Heart left ventricle (tissue), 16 donors: ENCODE measurements around the gene NR1H3. TPM values are rescaled to one million over a fixed set of nuclear protein-coding genes. Genes with fewer than 3 reads are reported as not detected.

Source experiments
- ATAC-seq, 4 donors: fragments of 200-7000 bp; cut with Tn5 transposase; one replicate each; pipeline ENCODE4 v1.9.1; 2020 to 2022; ENCODE audit warnings: moderate library complexity in 4 of 4, mild to moderate bottlenecking in 3 of 4, moderate number of reproducible peaks in 1 of 4
- DNase-seq, 5 donors: peaks; one replicate each; pipeline ENCODE4 v3.0.0-alpha.2; 2020
- H3K27ac ChIP-seq, 12 donors: fragments of 200-600 bp; sonication (generic) in 4 of 12; one replicate each; pipeline versions ENCODE4 v1.5.0 to v1.8.0; 2016 to 2022; ENCODE audit warnings: mild to moderate bottlenecking in 2 of 12
- H3K27me3 ChIP-seq, 9 donors: fragments of 200-600 bp; sonication (generic) in 2 of 9; one replicate each; pipeline versions ENCODE4 v1.5.1 to v1.8.0; 2016 to 2022; ENCODE audit warnings: mild to moderate bottlenecking in 3 of 9
- H3K36me3 ChIP-seq, 9 donors: fragments of 200-600 bp; sonication (generic) in 2 of 9; one replicate each; pipeline versions ENCODE4 v1.5.0 to v1.8.0; 2018 to 2022; ENCODE audit warnings: mild to moderate bottlenecking in 2 of 9
- H3K4me1 ChIP-seq, 12 donors: fragments of 200-600 bp; sonication (generic) in 4 of 12; one replicate each; pipeline versions ENCODE4 v1.5.0 to v1.8.0; 2016 to 2022; ENCODE audit warnings: mild to moderate bottlenecking in 3 of 12
- H3K4me3 ChIP-seq, 12 donors: fragments of 200-600 bp; sonication (generic) in 4 of 12; one replicate each; pipeline versions ENCODE4 v1.5.0 to v1.8.0; 2017 to 2022; ENCODE audit warnings: mild to moderate bottlenecking in 9 of 12, moderate library complexity in 4 of 12
- H3K9me3 ChIP-seq, 12 donors: fragments of 200-600 bp; sonication (generic) in 4 of 12; one replicate each; pipeline versions ENCODE4 v1.5.0 to v1.8.0; 2016 to 2022; ENCODE audit warnings: mild to moderate bottlenecking in 1 of 12
- CTCF ChIP-seq, 12 donors: fragments of 200-600 bp; sonication (generic) in 4 of 12; IDR thresholded peaks; one replicate each; pipeline versions ENCODE4 v1.5.0 to v1.8.0; 2018 to 2022; ENCODE audit warnings: antibody characterized with exemption in 12 of 12, mild to moderate bottlenecking in 5 of 12
- POLR2A ChIP-seq, 2 donors: fragments of 450-650 bp; IDR thresholded peaks; one replicate each; pipeline ENCODE4 v1.6.1; 2017; ENCODE audit warnings: antibody characterized with exemption in 2 of 2, mild to moderate bottlenecking in 2 of 2, moderate library complexity in 2 of 2
- WGBS, 4 donors: extraction: QIAGEN DNeasy Blood & Tissue Kit in 2 of 4; methylation state at CpG; one replicate each; pipeline versions ENCODE4 v1.1.5 to v1.1.7; 2013 to 2018; 5-methylcytosine and 5-hydroxymethylcytosine counted together
- intact Hi-C, 10 donors: fragments of 100-400 bp; cut with DNase I; formaldehyde crosslinking; loops; one replicate each; pipeline versions ENCODE4 v1.11.1 to v1.14.2; 2022
- polyA plus RNA-seq, 2 donors: library from polyadenylated mRNA; stranded (reverse); fragments of 200-250 nt; gene quantifications; one replicate each; pipeline ENCODE4 v1.2.3, GENCODE V29; 2013
- total RNA-seq, 9 donors: library from RNA; depleted of rRNA in 2 of 9; stranded (reverse); fragments of >200 nt in 2 of 9; fragmentation: NEBNext Ultra II Directional in 3 of 9; extraction: Animal tissue kit (Norgen Biotek cat#: 25700) in 3 of 9; gene quantifications; one replicate each; pipeline versions ENCODE4 v1.1.0 to v1.2.4, GENCODE V29; 2016 to 2023
- donor health status: ischemic (EF 13 %, LVEDD 7.1; RV severe dilation, severe dysfunction).
- donor health status: healthy with polysubstance abuse.
- donor health status: DM: no; HTN: yes; CAD: no.
- donor health status: DM: no; HTN: no; CAD: no.
- donor health status: ischemic (EF 25% LVEDD 6.9; RV normal size, moderate dysfunction).
- donor health status: ischemic (EF 25% LVEDD 5.7; RV mildly dilated, moderate dysfunction).
- donor health status: healthy.
- donor health status: DM: yes; HTN: yes; CAD: no.
- donor health status: ischemic (EF 35%, LVEDD 5.7; RV mildly dilated, moderate dysfunction).
- donor health status: nonischemic (EF 11% LVEDD 7.7; RV severe dilation, severe dysfunction).
- donor health status: DM: yes; HTN: yes; CAD: no.
- donor health status: PGD.
- donor health status: ischemic (EF 29% LVEDD 5.4; RV normal size, mild dysfunction).
- donor health status: nonischemic (EF 23%, LVEDD 6.1; RV moderate dilation, normal function).

The NR1H3 gene
- total and polyA plus RNA-seq, 11 donors: 3.9 to 38.5 (median 11.9) TPM

GRCh38 chr11:47264119-47264518, 6.3 kb downstream of the NR1H3 start:
- peaks cover 0 to 46% (median 18%) of the 10 kb centered on the region in 12 donors for H3K4me1 ChIP-seq
- no peaks in the 10 kb centered on the region for H3K9me3 ChIP-seq
- TF ChIP-seq POLR2A (IDR thresholded peaks at IDR 0.05) (no peak), CTCF (IDR thresholded peaks at IDR 0.05) (no peak)
- H3K36me3 ChIP-seq: peaks cover 0 to 20% (median 8%) of the 10 kb centered on the region in 9 donors
- no peak overlapping the region for H3K27ac ChIP-seq
- no peak for DNase-seq
- 86 to 93% (median 91%) methylated on average over 6 of the region's 6 CpGs for WGBS, 4 donors
- no peak for ATAC-seq
- no peaks in the 10 kb centered on the region for H3K27me3 ChIP-seq
- intact Hi-C loops: no loop called here
- no peak overlapping the region for H3K4me3 ChIP-seq

GRCh38 chr11:47264521-47264920, 6.7 kb downstream of the NR1H3 start:
- TF ChIP-seq CTCF (IDR thresholded peaks at IDR 0.05) (no peak), POLR2A (IDR thresholded peaks at IDR 0.05) (no peak)
- Histone ChIP-seq H3K9me3 (no peaks in the 10 kb centered on the region), H3K27me3 (no peaks in the 10 kb centered on the region), H3K4me3 (no peak overlapping the region), H3K4me1 (peaks cover 0 to 45% (median 16%) of the 10 kb centered on the region in 12 donors), H3K36me3 (peaks cover 0 to 20% (median 8%) of the 10 kb centered on the region in 9 donors), H3K27ac (no peak overlapping the region)
- WGBS, 4 donors: 76 to 87% (median 81%) methylated on average over 4 of the region's 4 CpGs
- ATAC-seq: no peak
- intact Hi-C loops: no loop called here
- DNase-seq: no peak

GRCh38 chr11:47267876-47268275, 10.1 kb downstream of the NR1H3 start:
- ATAC-seq: no peak
- Histone ChIP-seq H3K4me1 (peaks cover 0 to 59% (median 36%) of the 10 kb centered on the region in 12 donors), H3K27ac (peak overlapping the region in 6 of 12 donors; percentile 25 to 99 (median 98)), H3K36me3 (peaks cover 0 to 9% (median 0%) of the 10 kb centered on the region in 9 donors), H3K4me3 (no peak overlapping the region), H3K27me3 (no peaks in the 10 kb centered on the region), H3K9me3 (no peaks in the 10 kb centered on the region)
- DNase-seq: no peak
- TF ChIP-seq CTCF (IDR thresholded peaks at IDR 0.05): no peak
- no peak for TF ChIP-seq POLR2A (IDR thresholded peaks at IDR 0.05)
- intact Hi-C loops: loop anchor here in 1 of 10 donors (2.0 kb wide), 1 partner anchor 87 kb away; no protein-coding TSS in a partner anchor
- WGBS, 4 donors: 71 to 78% (median 77%) methylated on average over 6 of the region's 6 CpGs

- TF ChIP-seq CTCF (IDR thresholded peaks at IDR 0.05): no peak
- TF ChIP-seq POLR2A (IDR thresholded peaks at IDR 0.05): peak in 1 of 2 donors; percentile 6
- H3K36me3 ChIP-seq: peaks cover 0 to 6% (median 0%) of the 10 kb centered on the region in 9 donors
- intact Hi-C loops: loop anchor here in 1 of 10 donors (2.0 kb wide), 1 partner anchor 86 kb away; no protein-coding TSS in a partner anchor
- no peaks in the 10 kb centered on the region for H3K9me3 ChIP-seq
- no peak for DNase-seq
- no peak for ATAC-seq
- H3K27me3 ChIP-seq: no peaks in the 10 kb centered on the region
- peak overlapping the region in 9 of 12 donors; percentile 69 to 95 (median 91) for H3K4me3 ChIP-seq
- H3K4me1 ChIP-seq: peaks cover 0 to 59% (median 40%) of the 10 kb centered on the region in 12 donors
- H3K27ac ChIP-seq: peak overlapping the region; percentile 25 to 99 (median 98)
- WGBS, 4 donors: 55 to 60% (median 57%) methylated on average over 12 to 13 of the region's 13 CpGs
These were observed 10.7 kb downstream of the NR1H3 start for GRCh38 chr11:47268448-47269001.
